GM21367 (cell line): Measurements from ENCODE around the gene FRMD4A.

Experiments used
- ATAC-seq: cut with Tn5 transposase; IDR thresholded peaks from one replicate; pipeline ENCODE4 v1.9.1; 2021; ENCODE audit not compliant: unreplicated experiment

FRMD4A gene

GRCh38 chr10:13993169-13993568 lies 337.6 kb downstream of the FRMD4A start:
- ATAC-seq = no peak

- no peak for ATAC-seq
Observed at GRCh38 chr10:13991353-13991752, 339.4 kb downstream of the FRMD4A start.

GRCh38 chr10:13990946-13991345 lies 339.8 kb downstream of the FRMD4A start:
- ATAC-seq = no peak

- no peak for ATAC-seq
Observed at GRCh38 chr10:13990392-13990805, 340.3 kb downstream of the FRMD4A start.

- no peak for ATAC-seq
Observed at GRCh38 chr10:13989616-13990015, 341.1 kb downstream of the FRMD4A start.

- no peak for ATAC-seq
Observed at GRCh38 chr10:13987446-13987845, 343.3 kb downstream of the FRMD4A start.

- no peak for ATAC-seq
Observed at GRCh38 chr10:13984647-13985155, 346.0 kb downstream of the FRMD4A start.

- no peak for ATAC-seq
Observed at GRCh38 chr10:13983035-13983434, 347.7 kb downstream of the FRMD4A start.

GRCh38 chr10:13978533-13979115 lies 352.1 kb downstream of the FRMD4A start:
- no peak for ATAC-seq

- ATAC-seq = no peak
Observed at GRCh38 chr10:13977861-13978532, 352.7 kb downstream of the FRMD4A start.

- ATAC-seq = no peak
Observed at GRCh38 chr10:13973742-13974141, 357.0 kb downstream of the FRMD4A start.

GRCh38 chr10:13972609-13973008 lies 358.1 kb downstream of the FRMD4A start:
- no peak for ATAC-seq

- ATAC-seq = no peak
Observed at GRCh38 chr10:13971601-13972475, 358.9 kb downstream of the FRMD4A start.

- no peak for ATAC-seq
Observed at GRCh38 chr10:13970957-13971353, 359.8 kb downstream of the FRMD4A start.

GRCh38 chr10:13970236-13970956 lies 360.3 kb downstream of the FRMD4A start:
- ATAC-seq = no peak

- ATAC-seq = no peak
Observed at GRCh38 chr10:13969792-13970140, 361.0 kb downstream of the FRMD4A start.

GRCh38 chr10:13969118-13969791 lies 361.5 kb downstream of the FRMD4A start:
- no peak for ATAC-seq

- ATAC-seq = no peak
Observed at GRCh38 chr10:13961853-13962252, 368.9 kb downstream of the FRMD4A start.

GRCh38 chr10:13961097-13961496 lies 369.6 kb downstream of the FRMD4A start:
- no peak for ATAC-seq

GRCh38 chr10:13960603-13961002 lies 370.1 kb downstream of the FRMD4A start:
- no peak for ATAC-seq
